ENCODE data around the gene TAP1. TPM values are rescaled to one million over a fixed set of nuclear protein-coding genes. Genes with fewer than 3 reads are reported as not detected.

Gene TAP1
- total RNA-seq, 1 donor from 2014 or later = 10.3 TPM

DNA sequence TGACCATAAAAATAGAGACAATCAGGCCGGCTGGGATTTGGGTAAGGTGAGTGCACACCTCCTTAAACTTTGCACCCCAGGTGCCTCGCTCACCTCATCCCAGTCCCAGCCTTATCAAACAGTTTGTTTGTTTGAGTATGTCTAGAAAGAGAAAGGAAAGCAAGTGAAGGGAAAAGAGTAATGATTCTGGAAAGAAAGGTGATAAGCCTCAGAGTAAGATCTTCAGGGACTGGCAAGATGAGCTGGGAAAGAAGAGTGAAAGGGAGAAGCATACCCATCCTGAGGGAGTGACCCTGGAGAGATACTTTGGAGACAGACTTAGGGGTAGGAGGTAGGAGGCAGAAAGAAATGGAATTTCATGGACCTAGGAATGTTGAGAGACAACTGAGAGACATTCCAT is 16.6 kb downstream of the TAP1 start:
- H3K36me3 Mint-ChIP-seq = peaks cover 13% of the 10 kb centered on the region
- H3K4me1 Mint-ChIP-seq = peaks cover 11% of the 10 kb centered on the region
- H3K27me3 Mint-ChIP-seq (ENCODE audit: low read depth) = peaks cover 5% of the 10 kb centered on the region
- peak overlapping the region; percentile 87 for H3K4me3 Mint-ChIP-seq
- no peaks in the 10 kb centered on the region for H3K9me3 Mint-ChIP-seq
- no peak overlapping the region for H3K27ac Mint-ChIP-seq
- DNase-seq (ENCODE audit: low spot score in 2 of 2, unreplicated experiment in 2 of 2) = no peak
- TF ChIP-seq, protein P1, sequence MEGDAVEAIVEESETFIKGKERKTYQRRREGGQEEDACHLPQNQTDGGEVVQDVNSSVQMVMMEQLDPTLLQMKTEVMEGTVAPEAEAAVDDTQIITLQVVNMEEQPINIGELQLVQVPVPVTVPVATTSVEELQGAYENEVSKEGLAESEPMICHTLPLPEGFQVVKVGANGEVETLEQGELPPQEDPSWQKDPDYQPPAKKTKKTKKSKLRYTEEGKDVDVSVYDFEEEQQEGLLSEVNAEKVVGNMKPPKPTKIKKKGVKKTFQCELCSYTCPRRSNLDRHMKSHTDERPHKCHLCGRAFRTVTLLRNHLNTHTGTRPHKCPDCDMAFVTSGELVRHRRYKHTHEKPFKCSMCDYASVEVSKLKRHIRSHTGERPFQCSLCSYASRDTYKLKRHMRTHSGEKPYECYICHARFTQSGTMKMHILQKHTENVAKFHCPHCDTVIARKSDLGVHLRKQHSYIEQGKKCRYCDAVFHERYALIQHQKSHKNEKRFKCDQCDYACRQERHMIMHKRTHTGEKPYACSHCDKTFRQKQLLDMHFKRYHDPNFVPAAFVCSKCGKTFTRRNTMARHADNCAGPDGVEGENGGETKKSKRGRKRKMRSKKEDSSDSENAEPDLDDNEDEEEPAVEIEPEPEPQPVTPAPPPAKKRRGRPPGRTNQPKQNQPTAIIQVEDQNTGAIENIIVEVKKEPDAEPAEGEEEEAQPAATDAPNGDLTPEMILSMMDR (IDR thresholded peaks at IDR 0.05; ENCODE audit: unreplicated experiment) = no peak

DNA sequence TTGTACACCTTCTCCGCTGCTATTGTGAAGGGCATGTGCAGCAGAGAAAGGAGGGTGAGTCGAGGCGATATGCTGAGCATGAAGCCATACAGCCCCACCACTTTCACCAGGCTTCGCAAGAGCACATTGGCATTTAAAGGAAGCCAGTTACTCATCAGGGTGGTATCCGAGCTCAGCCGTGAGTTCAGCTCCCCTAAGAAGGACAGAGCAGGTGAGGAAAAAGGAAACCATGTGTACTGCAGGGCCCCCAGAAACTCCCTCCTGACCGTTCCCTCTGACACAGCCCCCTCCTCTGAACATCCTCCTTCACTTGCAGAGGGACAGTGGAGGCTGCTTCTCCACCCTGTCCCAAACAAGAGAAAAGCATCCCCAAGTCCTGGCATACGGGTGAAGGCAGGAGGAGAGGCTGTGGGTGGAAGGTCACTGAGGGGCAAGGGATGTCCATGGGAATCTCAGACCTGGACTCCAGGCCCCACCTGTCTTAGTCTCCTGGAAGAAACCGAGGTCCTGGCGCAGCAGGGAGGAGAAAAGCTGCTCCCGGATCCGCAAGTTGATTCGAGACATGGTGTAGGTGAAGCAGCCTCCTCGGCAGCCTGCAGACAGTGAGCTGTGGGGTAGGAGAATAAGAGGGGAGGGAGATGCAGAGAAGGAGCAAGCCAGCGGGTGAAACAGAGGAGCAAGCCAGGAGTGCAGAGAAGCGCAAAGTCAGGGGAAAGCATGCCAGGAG is 18.2 kb downstream of the TAP1 start:
- Mint-ChIP-seq H3K36me3 (peaks cover 10% of the 10 kb centered on the region), H3K4me1 (peaks cover 11% of the 10 kb centered on the region), H3K4me3 (no peak overlapping the region), H3K9me3 (no peaks in the 10 kb centered on the region), H3K27ac (no peak overlapping the region), H3K27me3 (ENCODE audit: low read depth) (no peaks in the 10 kb centered on the region)
- TF ChIP-seq, protein P1 (IDR thresholded peaks at IDR 0.05; ENCODE audit: unreplicated experiment) = no peak
- no peak for DNase-seq (ENCODE audit: low spot score in 2 of 2, unreplicated experiment in 2 of 2)

DNA sequence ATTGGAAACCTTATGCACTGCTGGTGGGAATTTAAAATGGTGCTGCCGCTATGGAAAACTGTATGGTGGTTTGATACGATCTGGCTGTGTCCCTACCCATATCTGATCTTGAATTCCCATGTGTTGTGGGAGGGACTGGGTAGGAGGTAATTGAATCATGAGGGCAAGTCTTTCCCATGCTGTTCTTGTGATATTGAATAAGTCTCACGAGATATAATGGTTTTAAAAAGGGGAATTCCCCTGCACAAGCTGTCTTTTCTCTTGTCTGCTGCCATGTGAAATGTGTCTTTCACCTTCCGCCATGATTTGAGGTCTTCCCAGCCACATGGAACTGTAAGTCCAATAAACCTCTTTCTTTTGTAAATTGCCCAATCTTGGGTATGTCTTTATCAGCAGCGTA is 19.8 kb downstream of the TAP1 start:
- no peaks in the 10 kb centered on the region for H3K27me3 Mint-ChIP-seq (ENCODE audit: low read depth)
- no peaks in the 10 kb centered on the region for H3K9me3 Mint-ChIP-seq
- H3K27ac Mint-ChIP-seq = no peak overlapping the region
- no peak for DNase-seq (ENCODE audit: low spot score in 2 of 2, unreplicated experiment in 2 of 2)
- no peak overlapping the region for H3K4me3 Mint-ChIP-seq
- peaks cover 17% of the 10 kb centered on the region for H3K36me3 Mint-ChIP-seq
- TF ChIP-seq, protein P1 (IDR thresholded peaks at IDR 0.05; ENCODE audit: unreplicated experiment) = no peak
- H3K4me1 Mint-ChIP-seq = peaks cover 11% of the 10 kb centered on the region

DNA sequence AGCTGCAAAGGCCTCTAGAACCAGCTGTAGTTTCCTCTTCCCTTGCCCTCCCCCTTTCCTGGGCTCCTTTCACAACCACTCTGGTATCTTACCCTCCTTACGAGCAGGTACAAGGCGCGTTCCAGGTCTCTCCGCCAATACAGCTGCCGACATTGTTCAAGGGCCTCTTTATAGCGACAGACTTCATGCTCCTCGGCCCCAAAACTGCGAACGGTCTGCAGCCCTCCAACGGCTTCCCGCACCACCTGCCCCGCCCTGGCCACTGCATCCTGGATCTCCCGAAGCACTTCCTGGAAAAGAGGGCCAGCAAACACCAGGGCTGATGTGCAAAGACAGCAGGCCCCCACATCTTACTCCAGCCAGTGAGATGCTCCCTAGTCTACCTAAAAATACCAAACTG is 21.0 kb downstream of the TAP1 start:
- Mint-ChIP-seq H3K27me3 (ENCODE audit: low read depth) (no peaks in the 10 kb centered on the region), H3K4me1 (peaks cover 10% of the 10 kb centered on the region), H3K27ac (no peak overlapping the region), H3K9me3 (no peaks in the 10 kb centered on the region), H3K4me3 (no peak overlapping the region), H3K36me3 (peaks cover 17% of the 10 kb centered on the region)
- DNase-seq (ENCODE audit: low spot score in 2 of 2, unreplicated experiment in 2 of 2) = no peak
- TF ChIP-seq, protein P1 (IDR thresholded peaks at IDR 0.05; ENCODE audit: unreplicated experiment) = no peak

DNA sequence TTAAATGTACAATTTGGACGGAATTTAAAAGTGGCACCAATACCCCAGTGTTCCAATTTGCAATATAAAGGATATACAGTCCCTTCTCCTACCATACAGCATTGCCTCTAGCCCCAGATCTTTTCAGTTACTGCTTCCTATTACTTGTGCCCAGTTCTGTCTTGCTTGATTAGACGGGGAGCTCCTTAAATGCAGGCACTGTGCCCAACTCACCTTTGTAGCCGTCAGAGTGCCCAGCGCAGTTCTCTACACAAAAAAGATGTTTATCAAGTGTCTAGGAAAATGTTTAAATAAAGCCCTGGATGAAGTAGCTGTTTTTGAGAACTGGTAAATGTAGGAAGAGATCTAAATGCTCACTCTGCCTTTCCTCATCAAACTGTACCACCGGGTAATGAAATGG is 22.6 kb downstream of the TAP1 start:
- H3K27ac Mint-ChIP-seq = no peak overlapping the region
- peaks cover 6% of the 10 kb centered on the region for H3K4me1 Mint-ChIP-seq
- peaks cover 17% of the 10 kb centered on the region for H3K36me3 Mint-ChIP-seq

More for the DNA sequence above, 22.6 kb downstream of the TAP1 start:
- Mint-ChIP-seq H3K9me3 (no peaks in the 10 kb centered on the region), H3K4me3 (no peak overlapping the region), H3K27me3 (ENCODE audit: low read depth) (peaks cover 3% of the 10 kb centered on the region)
- no peak for DNase-seq (ENCODE audit: low spot score in 2 of 2, unreplicated experiment in 2 of 2)
- TF ChIP-seq, protein P1 (IDR thresholded peaks at IDR 0.05; ENCODE audit: unreplicated experiment) = no peak

Data from mesothelial cell of epicardium (in vitro differentiated cells).